SHP77 treated with DMSO at 0.1 percent for 48 hours (cell line): ENCODE measurements around the gene POLD3.
"Not testable (repeated sequence)": the region's sequence is repeated elsewhere in the genome, so short reads cannot be mapped to it uniquely, and the experiment has no call there.

Source experiments
- DNase-seq: peaks from one replicate; lab custom pipeline; 2025; lab: John Stamatoyannopoulos, UW

Gene POLD3

GRCh38 chr11:74638869-74639268 is 46.5 kb downstream of the POLD3 start:
- no peak for DNase-seq

DNA sequence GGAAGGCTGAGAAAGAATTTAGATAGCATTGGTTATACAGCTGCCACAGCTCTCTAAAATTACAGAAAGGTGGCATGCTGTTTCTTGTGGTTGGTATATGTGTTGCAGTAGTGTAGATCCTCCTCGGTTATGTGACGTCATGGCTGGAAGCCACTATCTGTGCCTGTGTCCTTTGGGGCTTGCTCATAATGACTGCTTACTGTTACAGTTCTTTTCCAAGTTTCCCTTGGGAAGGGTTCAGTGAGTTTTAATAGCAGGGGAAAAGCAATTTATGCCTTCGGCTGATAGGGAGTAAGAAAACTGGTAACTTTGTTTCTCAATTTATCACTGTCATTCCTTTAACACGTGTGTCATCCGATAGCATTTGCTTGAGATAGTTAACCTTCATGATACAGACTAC is 47.2 kb downstream of the POLD3 start:
- DNase-seq: no peak

- DNase-seq: no peak
Measured at GRCh38 chr11:74641289-74641688, 48.9 kb downstream of the POLD3 start.

- DNase-seq: no peak
Measured at GRCh38 chr11:74641905-74642304, 49.5 kb downstream of the POLD3 start.

GRCh38 chr11:74642912-74643311 is 50.5 kb downstream of the POLD3 start:
- DNase-seq: no peak

GRCh38 chr11:74644081-74644480 is 51.7 kb downstream of the POLD3 start:
- no peak for DNase-seq

- no peak for DNase-seq
Measured at GRCh38 chr11:74646215-74646614, 53.8 kb downstream of the POLD3 start.

DNA sequence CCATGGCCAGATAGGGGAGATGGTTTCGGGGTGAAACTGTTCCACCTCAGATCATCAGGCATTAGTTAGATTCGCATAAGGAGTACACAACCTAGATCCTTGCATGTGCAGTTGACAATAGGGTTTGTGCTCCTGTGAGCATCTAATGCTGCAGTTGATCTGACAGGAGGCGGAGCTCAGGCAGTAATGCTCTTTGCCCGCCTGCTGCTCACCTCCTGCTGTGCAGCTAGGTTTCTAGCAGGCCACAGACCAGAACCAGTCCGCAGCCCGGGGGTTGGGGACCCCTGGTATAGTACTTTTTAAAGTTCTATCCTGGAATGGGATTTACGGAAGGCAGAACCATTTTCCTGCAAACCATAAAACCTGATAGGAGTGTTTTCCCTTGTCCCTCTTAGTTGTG is 54.6 kb downstream of the POLD3 start:
- DNase-seq: no peak

DNA sequence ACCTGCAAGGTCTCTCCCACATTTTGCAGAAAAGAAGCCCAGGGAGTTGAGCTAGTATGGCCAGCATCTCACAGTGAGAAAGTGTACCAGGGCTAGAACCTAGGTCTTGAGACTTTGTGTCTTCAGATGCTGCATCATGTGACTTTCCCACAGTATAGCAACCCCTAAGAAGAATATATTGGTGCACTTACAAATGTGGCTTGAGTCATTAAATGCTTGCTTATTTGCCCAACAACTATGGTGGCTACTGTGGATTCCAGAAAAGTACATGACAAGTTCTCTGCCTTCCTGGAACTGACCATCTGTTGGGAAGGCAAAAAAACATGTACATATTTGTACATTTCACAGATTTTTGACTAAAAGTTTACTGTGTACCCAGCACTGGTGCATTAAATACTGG is 55.0 kb downstream of the POLD3 start:
- no peak for DNase-seq

- no peak for DNase-seq
Measured at GRCh38 chr11:74647831-74648230, 55.4 kb downstream of the POLD3 start.

- no peak for DNase-seq
Measured at GRCh38 chr11:74648894-74649293, 56.5 kb downstream of the POLD3 start.

DNA sequence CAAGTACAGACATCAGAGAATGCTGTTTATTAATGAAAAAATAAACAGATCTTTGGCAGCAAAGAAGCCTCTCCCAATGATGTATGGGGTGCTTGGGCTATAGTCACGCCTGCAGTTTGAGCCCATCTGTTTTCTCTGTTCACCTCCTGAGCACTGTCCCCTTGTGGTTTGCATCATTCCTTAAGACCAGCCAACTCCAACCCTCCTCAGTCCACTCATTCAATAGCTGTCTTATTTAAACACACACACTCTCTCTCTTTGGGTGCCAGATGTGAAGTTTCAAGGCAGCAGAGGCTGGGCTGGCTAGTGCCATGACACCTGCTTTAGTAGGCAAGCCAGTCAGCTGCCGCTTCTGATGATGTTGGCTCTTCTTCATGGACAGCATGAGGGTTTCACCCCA is 58.1 kb downstream of the POLD3 start:
- peak; percentile 97 for DNase-seq

GRCh38 chr11:74654976-74655375 is 62.6 kb downstream of the POLD3 start:
- DNase-seq: no peak

DNA sequence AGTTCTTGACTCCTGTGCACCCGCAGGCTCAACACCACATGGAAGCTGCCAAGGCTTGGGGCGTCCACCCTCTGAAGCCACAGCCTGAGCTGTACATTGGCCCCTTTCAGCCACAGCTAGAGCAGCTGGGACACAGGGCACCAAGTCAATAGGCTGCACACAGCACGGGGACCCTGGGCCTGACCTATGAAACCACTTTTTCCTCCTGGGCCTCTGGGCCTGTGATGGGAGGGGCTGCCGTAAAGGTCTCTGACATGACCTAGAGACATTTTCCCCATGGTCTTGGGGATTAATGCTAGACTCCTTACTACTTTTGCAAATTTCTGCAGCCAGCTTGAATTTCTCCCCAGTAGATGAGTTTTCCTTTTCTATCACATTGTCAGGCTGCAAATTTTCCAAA is 66.7 kb downstream of the POLD3 start:
- not testable (repeated sequence) for DNase-seq

DNA sequence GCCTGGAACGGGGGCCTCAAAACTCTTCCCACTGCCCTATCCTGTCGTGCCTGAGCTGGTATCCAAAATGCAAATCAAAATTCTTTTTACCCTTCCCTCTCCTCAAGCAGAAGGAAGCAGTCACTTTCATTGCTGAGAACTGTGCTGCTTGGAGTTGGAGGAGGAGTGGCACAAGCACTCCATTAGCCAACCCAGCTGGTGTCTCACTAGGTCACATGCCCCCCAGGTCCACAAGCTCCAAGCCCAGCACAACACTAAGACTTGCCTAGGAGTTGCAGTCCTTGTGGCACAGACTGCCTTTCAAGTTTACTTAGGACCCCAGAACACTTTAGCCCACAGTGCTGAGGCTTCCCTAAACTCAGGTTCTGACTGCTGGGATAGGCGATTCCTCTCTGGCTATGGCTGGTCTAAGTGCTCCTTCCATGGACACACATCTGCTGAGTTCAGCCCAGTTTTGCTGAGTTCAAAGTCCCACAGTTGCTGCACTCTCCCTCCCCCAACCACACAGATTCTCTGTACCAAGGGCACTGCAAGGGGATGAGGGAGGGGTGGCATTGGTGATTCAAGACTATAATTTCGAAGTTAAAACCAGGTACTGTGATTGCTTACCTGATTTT is 70.2 kb downstream of the POLD3 start:
- DNase-seq: no peak

- no peak for DNase-seq
Measured at GRCh38 chr11:74663315-74663714, 70.9 kb downstream of the POLD3 start.

- no peak for DNase-seq
Measured at GRCh38 chr11:74669211-74670160, 77.1 kb downstream of the POLD3 start.

DNA sequence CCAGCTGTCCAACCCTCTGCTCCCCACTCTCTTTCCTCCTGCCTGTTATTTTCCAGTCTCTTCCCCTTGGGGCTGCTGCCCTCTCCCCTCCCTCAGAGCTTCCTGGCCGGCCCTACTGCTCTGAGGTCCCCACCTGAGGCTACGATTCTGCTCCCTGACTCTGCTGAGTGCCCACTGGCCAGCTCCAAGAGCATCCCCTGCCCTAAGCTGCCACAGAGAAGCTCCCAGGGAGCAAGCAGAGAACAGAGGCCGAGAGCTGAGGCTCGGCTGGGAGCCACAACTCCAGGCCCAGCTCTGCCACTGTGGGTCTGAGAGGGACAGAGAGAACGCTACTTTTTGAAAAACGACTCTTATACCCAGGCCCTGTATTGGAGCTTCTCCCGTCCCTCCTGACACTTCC is 77.8 kb downstream of the POLD3 start:
- DNase-seq: no peak

GRCh38 chr11:74671520-74672196 is 79.3 kb downstream of the POLD3 start:
- no peak for DNase-seq

- DNase-seq: no peak
Measured at GRCh38 chr11:74672332-74672955, 80.1 kb downstream of the POLD3 start.

DNA sequence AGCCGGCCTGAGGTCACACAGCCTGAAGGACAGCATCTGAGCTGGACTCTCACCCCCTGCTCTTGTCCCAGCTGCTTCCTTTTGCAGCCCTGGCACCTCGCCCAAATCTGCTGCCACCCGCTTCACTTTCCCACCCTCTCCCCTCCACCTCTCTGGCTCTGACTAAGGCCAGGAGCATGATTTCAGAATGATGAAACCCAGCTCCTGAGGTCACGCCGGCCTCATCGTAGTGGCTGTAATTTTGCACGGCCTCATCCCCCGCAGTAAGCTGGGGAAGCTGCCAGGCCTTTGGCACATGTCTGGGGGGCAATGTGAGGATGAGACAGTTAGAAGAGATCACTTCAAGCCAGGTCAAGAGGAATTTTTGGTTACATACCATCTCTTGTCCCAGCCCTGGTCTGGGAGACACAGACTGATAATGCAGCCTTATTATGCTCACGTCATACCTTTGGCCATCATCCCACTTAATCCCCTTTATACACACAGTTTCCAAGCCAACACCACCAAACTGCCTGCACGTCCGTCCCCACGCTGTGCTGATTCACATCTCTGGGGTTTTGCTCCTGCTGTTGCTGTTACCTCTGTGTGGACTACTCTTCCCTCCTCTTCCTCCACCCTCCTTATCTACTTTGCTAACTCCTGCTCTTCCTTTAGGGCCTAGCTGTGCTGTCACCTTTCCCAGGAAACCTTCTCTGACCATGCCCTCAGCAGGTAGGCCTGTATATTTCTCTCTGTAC is 80.7 kb downstream of the POLD3 start:
- peak; percentile 91 for DNase-seq
